HG03060 (cell line): Measurements from ENCODE around the gene SVEP1.
"Not testable (repeated sequence)": the region's sequence is repeated elsewhere in the genome, so short reads cannot be mapped to it uniquely, and the experiment has no call there.

Experiments
- ATAC-seq: cut with Tn5 transposase; IDR thresholded peaks from one replicate; pipeline ENCODE4 v1.9.1; 2021; ENCODE audit warnings: low read depth, moderate number of reproducible peaks; ENCODE audit not compliant: unreplicated experiment

SVEP1 gene

DNA sequence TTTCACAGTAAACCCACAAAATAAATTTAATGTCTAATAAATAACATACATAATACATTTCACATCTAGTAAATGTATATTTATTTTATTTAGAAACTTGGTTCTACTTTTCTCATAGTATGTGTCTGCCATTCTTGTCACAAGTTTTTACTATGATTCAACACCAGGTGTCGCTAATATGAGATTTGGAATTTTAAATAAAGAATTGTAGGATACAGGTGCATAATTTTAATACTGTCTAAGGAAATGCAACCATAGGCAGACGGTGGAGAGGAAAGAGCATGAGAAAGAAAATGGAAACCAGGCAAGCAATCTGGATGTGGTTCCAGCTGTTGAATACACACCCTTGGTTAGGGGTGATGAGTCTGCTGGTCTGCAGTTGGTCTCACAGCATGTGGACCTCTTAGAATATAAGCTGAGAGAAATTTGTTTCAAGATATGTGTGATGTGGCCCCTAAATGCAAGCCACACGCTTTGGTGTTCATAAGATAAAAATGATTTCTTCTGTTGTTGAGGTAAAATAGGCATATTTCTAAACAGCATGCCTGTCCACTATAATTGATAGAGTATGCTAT lies 127.2 kb downstream of the SVEP1 start:
- no peak for ATAC-seq

DNA sequence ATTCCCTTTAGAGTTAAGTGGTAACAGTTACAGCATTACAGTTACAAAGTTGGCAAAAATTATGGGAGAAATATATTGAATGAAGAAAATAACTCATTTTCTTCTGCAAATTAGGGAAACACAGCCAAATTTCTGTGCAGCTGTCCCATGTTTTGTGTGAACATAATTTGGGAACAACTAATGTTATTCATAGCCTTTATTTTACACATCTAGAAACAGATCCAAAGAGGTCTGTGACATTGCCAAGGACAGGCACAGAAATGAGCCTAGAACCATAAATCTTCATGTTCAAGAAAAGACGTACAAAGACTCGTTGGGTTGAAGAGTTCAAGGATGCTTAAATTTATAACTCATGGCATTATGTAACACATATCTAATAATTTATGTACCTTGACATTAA lies 127.8 kb downstream of the SVEP1 start:
- no peak for ATAC-seq

DNA sequence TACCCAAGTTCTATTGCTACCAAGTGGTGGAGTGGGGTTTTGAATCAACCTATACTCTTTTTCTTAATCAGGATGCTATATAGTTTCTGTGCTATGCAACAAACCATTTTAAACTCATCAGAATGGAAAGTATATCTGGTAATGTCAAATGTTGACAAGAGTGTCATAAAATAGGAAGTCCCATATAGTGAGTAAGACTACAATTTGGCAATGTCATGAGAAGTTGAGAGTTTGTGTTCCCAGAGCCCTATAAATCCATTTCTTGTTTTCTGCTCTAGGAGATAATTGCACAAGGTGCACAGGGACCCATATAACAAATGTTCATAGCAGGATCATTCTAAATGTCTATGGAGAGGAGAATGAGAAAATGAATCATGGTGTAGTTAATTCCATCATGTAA lies 132.1 kb downstream of the SVEP1 start:
- ATAC-seq, result no peak

DNA sequence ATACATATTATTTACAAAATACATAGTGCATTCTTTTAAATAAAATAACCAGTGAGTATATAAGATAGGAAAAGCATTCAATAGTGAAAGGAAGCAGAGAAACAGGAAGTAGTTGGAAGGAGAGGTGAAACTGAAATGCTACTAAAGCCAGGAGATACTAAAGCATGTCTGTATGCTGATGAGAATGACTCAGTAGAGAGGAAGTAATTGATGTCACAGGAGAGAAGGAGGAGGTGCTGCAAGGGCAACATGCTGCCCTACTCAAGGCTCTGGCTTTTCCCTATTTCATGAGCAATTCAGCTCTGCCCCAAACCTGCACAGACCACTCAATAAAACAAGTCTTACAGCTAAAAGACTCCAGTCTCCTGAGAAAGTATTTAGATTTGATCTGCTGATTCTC lies 133.4 kb downstream of the SVEP1 start:
- ATAC-seq, result no peak

DNA sequence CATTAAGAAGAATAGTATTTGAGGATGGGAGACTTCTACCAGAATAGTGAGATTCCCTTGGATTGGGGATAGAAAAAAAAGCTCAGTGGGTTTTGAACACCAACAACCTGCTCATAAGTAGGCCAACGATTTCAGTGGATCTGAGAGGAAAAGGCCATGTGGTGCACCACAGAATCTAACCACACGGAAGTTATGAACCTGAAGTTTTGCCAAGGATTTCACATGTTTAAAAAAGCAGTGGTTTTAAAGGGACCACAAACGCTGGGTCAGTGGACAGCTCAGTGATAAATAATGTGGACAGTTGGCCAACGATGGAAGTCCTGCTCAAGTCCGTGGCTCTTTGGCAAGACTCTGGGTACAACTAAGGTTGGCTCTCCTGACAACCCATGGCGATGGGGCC lies 134.6 kb downstream of the SVEP1 start:
- ATAC-seq, result no peak

DNA sequence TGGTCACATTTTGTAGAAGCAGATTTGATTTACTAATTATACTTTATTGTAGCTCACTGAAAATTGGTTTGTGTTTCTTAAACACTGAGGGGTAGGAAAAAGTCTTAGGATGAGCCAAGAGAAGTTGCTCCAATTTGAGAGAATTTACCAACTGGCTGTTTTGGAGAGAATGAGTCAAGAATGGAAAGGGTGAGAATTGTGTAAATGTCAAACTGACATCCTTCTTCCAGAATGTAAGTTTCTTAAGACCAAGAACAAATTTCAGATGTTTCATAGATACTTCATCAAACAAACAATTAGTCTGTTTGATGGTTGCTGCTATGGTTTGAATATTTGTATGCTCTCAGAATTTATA lies 135.7 kb downstream of the SVEP1 start:
- ATAC-seq, result no peak

DNA sequence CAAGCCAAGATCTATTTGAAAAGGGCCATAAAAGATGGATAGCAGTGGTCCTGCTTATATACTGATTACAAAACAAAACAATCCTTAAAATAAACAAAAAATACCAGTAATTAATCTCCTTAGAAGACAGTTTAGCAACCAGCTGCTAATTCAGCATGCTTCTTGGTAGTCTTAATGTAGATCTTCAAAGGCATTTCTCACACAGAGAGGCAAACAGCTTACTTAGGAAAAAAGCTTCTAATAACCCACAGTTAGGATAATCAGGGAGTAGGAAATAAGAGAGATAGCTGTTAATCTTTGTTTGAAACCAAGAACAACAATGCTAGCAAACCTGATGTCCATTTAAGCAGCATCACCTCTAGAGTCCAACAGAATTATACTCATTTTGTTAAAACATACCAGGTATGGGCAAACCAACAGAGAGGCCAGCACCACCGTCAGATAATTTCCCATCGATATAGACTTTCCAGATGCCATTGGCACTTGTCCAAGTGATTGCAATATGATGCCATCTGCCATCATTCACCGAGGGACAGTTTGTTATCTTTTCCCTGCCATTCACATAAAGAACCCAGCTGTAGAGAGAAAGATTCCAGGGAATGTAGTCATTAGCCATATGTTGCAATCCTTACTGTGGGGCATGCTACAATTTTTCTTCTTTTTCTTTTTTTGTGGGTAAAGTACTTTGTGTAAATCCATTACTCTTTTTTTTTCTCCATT lies 136.2 kb downstream of the SVEP1 start:
- no peak for ATAC-seq

DNA sequence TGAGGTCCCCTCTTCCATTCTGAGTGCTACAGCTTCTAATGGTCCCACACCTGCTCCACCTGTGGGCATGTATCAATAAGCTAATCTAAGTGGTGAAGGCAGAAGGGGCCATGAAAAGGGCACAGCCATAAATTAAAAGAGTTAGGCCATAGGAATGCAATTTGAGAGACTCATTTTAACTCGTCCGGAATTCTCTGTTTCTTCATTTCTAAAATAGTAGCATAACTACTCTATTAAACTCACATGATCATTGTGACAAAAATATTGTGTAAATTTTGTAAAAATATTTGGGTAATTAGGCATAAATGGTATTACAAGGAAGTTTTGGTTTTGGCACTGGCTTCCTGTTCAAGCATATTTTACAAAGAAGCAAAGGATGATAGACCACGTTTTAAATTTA lies 138.7 kb downstream of the SVEP1 start:
- ATAC-seq, result no peak

DNA sequence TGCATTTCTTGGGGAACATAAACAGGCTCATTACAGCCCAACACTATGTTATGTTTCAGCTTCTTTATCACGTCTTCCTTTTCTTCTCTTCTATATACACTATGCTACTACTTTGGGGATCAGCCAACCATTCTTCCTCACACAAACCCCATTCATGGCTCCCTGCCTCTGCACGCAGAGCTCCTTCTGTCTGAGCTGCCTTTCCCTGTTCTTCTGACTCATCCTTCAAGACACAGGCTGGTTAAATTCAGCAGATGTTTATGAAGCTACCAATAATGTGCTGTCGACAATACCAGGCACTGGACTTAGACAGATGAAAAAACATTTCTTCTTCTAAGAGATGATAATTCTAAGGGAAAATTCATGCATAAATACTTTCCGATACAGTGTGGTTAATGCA lies 139.4 kb downstream of the SVEP1 start:
- no peak for ATAC-seq

DNA sequence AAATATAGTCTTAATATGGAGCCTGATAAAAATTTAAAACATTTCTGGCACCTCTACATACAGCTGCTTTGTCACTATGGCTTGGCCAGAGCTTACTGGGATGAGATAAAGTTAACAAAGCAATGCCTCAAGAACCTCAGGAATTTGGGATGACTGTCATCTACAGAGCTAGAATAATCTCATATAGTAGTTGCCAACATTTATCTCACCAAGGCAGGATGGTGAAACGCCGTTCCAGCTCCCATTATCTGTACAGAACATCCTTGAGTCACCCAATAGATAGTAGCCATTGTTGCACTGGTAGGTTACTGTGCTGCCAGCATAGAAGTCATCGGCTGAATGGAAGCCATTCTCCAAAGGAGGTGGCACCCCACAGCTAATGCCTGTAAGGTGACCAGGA lies 147.3 kb downstream of the SVEP1 start:
- ATAC-seq, result no peak

DNA sequence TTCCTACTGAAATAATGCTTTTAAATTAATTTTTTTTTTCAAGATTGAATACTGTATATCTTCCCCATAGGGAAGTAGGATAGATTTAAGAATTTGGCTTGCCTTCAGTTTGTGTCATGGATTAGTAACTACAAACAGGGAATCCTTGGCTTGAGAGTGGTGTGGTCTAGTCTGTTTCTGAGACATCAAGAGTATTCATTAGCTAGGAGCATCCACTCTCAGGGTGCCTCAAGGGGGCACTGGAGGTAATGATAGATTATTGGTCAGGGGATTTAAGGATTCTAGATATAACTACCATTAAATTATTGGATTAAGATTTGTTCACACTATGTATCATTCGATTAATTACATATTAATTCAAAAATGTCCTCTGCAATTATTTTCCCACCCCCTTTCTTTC lies 150.1 kb downstream of the SVEP1 start:
- no peak for ATAC-seq

DNA sequence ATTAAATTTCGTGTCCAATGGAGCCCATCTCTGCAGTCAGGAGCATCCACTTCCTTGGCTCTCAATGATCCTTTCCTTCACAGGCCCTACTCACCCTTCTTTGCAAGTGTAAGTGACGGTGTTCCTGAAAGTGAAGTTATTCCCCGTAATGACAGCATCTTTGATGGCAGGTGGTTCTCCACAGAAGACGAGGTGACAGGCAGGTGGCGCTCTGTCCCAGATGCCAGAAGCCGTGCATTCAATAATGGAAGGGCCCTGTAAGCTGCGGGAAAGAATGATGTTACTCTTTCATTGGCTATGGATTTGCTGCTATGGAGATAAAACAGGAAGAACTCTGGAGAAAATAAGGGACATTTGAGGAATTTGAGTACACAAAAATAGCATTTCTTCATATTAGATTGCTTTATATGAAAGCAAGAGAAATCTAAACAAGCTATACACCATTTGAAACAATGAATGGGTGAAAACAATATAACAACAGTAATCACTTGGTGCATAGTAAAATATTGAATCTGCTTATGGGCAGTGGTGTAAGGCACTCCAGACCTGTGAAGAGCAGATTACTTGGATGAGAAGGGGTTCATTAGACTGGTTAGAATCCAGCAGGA lies 151.9 kb downstream of the SVEP1 start:
- no peak for ATAC-seq

DNA sequence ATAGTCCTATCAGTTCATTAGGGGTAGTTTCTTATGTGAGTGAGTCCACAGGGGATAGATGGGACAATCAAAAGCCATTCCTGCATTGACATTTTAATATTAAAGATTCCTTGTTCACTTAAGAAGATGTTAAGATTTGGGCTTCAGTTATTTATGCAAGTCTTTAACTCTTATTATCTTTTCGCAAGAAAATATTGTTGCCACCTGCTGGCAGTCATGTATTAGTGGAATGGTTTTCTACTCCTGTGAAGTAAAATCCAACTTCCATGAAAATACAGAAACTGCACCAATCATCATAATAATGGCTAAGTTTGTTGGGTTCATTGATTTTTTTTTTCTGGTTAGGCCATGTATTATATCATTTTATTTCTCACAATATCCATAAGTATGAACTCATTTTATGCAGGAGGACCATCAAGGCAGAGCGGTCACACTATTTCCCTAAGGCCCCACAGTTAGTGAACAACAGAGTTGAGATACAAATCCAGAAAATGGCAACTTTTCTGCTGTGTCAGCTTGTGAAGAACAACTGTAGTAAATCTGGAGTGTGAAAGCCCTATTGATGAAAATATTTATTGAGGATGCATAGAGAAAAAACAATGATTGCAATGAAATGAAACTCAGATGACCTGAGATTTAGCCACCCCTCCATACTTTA lies 153.4 kb downstream of the SVEP1 start:
- no peak for ATAC-seq

DNA sequence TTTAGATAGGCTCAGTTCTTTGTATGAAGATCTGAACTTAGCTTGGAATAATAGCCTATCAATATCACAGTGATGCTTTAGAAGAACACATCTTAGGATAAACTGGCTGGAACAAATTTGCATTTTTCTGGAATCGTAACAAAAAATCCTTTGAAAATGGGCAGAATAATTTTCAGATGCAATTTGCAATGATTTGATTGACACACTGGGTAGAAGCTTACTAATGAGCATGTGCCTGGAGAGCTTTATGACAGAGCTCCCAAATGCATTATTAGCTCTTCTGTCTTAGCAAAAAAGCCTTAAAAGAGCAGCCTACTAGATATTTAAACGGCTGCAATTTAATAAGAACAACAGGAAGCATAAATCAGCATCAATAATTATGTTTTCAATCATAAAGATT lies 165.1 kb downstream of the SVEP1 start:
- no peak for ATAC-seq

DNA sequence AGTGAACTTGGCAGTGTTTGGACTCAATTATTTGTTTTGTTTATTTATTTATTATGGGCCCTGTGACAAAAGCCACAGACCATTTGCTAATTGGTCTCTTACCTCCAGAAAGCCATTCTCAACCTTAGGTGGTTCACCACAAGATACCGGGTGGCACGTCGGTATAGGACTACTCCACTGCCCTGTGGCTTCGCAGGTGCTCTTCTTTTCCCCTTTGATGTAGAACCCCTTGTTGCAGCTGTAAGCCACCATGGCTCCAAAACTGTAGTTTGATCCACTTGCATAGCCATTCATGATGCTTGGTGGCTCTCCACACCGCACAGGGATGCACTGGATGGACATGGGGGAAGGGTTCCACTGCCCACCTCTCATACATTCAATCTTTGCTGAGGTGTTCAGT lies 168.6 kb downstream of the SVEP1 start:
- ATAC-seq, result no peak

DNA sequence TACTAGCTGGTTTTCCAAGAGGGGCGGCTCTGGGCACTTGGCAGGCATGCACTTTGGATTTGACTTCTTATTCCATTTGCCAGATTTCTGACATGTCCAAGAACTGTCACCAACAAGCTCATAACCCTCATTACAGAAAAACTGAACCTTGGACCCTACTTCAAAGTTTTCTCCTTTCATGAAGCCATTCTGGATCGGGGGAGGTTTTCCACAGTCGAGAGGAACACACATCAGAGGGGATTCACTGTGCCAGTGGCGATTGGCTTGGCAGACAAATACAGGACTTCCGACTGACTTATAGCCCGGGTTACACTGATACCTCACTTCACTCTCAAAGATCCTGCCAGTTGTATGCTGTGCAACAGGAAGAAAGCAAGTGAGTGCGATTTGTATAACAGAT lies 170.9 kb downstream of the SVEP1 start:
- ATAC-seq, result no peak

DNA sequence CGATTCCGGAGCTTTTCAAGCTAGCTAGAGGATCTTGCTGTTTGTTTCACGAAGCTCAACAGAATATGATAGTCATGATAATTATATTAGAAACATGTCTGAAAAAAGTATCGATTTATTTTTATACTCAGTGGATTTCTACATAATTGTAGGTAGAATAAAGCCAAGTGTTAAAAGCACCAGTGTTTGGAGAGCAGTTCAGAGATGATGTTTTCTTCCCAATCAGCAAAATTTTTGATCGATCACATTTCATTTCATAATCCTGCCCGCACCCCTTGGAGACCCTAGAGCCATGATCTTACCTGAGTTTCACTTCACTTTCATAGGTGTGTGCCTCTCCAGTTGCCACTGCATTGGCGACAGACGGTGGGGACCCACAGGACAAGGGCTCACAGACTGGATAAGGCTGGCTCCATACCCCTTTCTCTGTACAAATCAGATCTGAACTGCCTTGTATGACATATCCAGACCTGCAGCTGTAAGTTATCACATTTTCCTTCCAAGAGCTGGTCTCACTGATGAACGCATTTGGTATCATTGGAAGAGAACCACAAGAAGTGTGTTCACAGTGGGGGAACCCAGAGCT lies 173.6 kb downstream of the SVEP1 start:
- no peak for ATAC-seq

DNA sequence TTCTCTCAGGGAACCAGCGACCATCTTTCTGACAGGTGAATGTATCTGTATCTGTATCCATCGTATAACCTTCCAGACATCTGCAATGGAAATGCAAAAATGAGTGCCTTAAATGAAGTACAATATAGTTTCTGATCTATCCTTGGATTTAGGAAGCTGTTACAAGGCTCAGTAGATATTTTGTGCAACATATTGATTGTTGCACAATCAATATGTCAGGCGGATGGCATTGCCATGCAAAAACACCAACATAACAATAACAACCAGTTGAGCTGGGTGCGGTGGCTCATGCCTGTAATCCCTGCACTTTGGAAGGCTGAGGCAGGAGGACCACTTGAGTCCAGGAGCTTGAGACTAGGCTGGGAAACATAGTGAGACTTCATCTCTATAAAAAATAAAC lies 175.1 kb downstream of the SVEP1 start:
- no peak for ATAC-seq

DNA sequence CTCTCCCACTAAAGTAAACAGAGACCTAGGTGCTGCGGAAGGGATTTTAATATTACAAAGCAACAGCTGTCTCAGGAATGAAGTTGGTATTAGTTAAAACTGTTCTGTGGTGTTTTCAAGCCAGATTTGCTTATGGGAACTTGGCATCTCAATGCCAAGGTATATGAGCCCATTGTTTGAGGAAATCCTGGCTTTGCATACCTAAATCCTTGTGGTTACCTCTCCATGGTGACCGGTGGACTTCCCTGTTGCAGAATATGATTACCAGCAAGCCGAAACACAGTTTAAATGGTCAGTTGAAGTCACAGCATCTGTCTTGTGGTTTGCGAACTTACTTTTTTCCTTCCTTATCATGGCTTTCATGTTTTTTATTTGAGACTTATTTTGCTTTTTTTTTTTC lies 179.6 kb downstream of the SVEP1 start:
- no peak for ATAC-seq

DNA sequence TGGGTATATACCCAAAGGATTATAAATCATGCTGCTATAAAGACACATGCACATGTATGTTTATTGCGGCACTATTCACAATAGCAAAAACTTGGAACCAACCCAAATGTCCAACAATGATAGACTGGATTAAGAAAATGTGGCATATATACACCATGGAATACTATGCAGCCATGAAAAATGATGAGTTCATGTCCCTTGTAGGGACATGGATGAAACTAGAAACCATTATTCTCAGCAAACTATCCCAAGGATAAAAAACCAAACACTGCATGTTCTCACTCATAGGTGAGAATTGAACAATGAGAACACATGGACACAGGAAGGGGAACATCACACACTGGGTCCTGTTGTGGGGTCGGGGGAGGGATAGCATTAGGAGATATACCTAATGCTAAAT lies 180.5 kb downstream of the SVEP1 start:
- not testable (repeated sequence) for ATAC-seq

DNA sequence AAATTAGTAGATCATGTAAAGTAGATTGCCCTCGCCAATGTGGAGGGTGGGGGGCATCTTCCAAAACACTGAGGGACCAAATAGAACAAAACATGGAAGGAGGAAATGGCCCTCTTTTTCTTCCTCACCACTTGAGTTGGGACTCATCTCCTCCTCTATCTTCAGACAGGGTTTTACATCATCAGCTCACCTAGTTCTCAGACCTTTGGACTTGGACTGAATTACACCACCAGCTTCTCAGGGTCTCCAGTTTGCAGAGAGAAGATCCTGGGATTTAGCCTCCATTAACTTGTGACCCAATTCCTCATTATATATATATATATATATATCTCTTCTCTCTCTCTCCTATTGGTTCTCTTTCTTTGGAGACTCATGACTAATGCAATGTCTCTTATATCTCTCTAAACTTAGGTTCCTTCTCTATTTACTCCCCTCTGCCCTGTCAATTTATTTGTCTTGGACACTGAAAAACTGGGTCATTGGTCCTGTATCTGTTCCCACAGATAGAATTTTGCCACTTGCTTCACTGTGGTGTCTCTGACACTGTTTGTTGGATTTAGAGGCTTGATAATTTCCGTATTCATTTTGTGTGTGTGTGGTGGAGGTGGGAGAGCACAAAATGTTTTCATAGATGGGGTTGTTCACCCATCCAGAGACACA lies 187.6 kb downstream of the SVEP1 start:
- ATAC-seq, result no peak
